Liver (tissue), 3 donors: ENCODE data around the gene LHX3.

ENCODE experiments used
- ATF3 ChIP-seq: IDR thresholded peaks from 2 replicates; pipeline ENCODE4 v1.6.1; 2016; ENCODE audit warnings: antibody characterized with exemption
- CTCF ChIP-seq: fragments of 150-350 bp; IDR thresholded peaks from 2 replicates; pipeline ENCODE4 v1.5.1; 2017; ENCODE audit warnings: improper control_type of control experiment, low read depth, low read length; ENCODE audit not compliant: missing input control
- FOXA1 ChIP-seq: IDR thresholded peaks from 2 replicates; pipeline ENCODE4 v1.6.1; 2016; ENCODE audit warnings: antibody characterized with exemption
- GABPA ChIP-seq, 2 donors: IDR thresholded peaks in 1 of 2; conservative IDR thresholded peaks in 1 of 2; 2 replicates each; pipeline ENCODE4 v1.6.1; 2016; ENCODE audit warnings: antibody characterized with exemption in 2 of 2, mild to moderate bottlenecking in 1 of 2, moderate library complexity in 1 of 2
- HNF4G ChIP-seq: IDR thresholded peaks from 2 replicates; pipeline ENCODE4 v1.6.1; 2016; ENCODE audit warnings: antibody characterized with exemption
- MAX ChIP-seq: IDR thresholded peaks from 2 replicates; pipeline ENCODE4 v1.6.1; 2016; ENCODE audit warnings: antibody characterized with exemption
- RAD21 ChIP-seq, 2 donors: IDR thresholded peaks; 2 replicates each; pipeline ENCODE4 v1.6.1; 2016; ENCODE audit warnings: antibody characterized with exemption in 2 of 2, mild to moderate bottlenecking in 2 of 2
- REST ChIP-seq: IDR thresholded peaks from 2 replicates; pipeline ENCODE4 v1.6.1; 2016; ENCODE audit warnings: antibody characterized with exemption, mild to moderate bottlenecking
- SP1 ChIP-seq: IDR thresholded peaks from 2 replicates; pipeline ENCODE4 v1.6.1; 2018; ENCODE audit warnings: antibody characterized with exemption, mild to moderate bottlenecking
- TAF1 ChIP-seq: conservative IDR thresholded peaks from 2 replicates; pipeline ENCODE4 v1.6.1; 2016; ENCODE audit warnings: antibody characterized with exemption, mild to moderate bottlenecking
- YY1 ChIP-seq: IDR thresholded peaks from 2 replicates; pipeline ENCODE4 v1.6.1; 2016; ENCODE audit warnings: antibody characterized with exemption, mild to moderate bottlenecking
- ZBTB33 ChIP-seq: IDR thresholded peaks from 2 replicates; pipeline ENCODE4 v1.6.1; 2016; ENCODE audit warnings: antibody characterized with exemption
- donor health status: healthy.
- donor health status: healthy.

GRCh38 chr9:136205707-136205992 lies 722 bp upstream of the LHX3 start:
- TF ChIP-seq ATF3 (no peak), ZBTB33 (no peak), CTCF (no peak), TAF1 (no peak), RAD21 (IDR thresholded peaks at IDR 0.05) (no peak), GABPA (IDR thresholded peaks at IDR 0.05 in 1 of 2, conservative IDR thresholded peaks at IDR 0.05 in 1 of 2) (no peak), HNF4G (no peak), YY1 (no peak), REST (no peak), SP1 (no peak), MAX (no peak), FOXA1 (no peak)
